Liver (tissue), 9 donors: Measurements from ENCODE around the gene SCAMP4. TPM values are rescaled to one million over a fixed set of nuclear protein-coding genes. Genes with fewer than 3 reads are reported as not detected.

Experiments used
- DNase-seq: peaks from one replicate; pipeline ENCODE4 v3.0.0-alpha.2; 2017; ENCODE audit warnings: low spot score
- H3K27ac ChIP-seq, 2 donors: one replicate each; pipeline ENCODE4 v1.7.0; 2013; ENCODE audit warnings: inconsistent platforms in 2 of 2, low read length in 2 of 2, control low read depth in 1 of 2, low read depth in 1 of 2, mild to moderate bottlenecking in 1 of 2
- H3K27me3 ChIP-seq, 4 donors: one replicate each; pipeline versions ENCODE4 v1.6.1 to v1.7.0; 2013; ENCODE audit warnings: low read length in 3 of 4, inconsistent platforms in 1 of 4, mild to moderate bottlenecking in 1 of 4, moderate library complexity in 1 of 4; ENCODE audit not compliant: control insufficient read depth in 4 of 4, insufficient read depth in 4 of 4
- H3K36me3 ChIP-seq, 4 donors: one replicate each; pipeline versions ENCODE4 v1.6.1 to v1.7.0; 2013; ENCODE audit warnings: low read length in 3 of 4, mild to moderate bottlenecking in 3 of 4, low read depth in 1 of 4, moderate library complexity in 1 of 4; ENCODE audit not compliant: control insufficient read depth in 4 of 4, insufficient read depth in 3 of 4
- H3K4me1 ChIP-seq, 4 donors: one replicate each; pipeline versions ENCODE4 v1.6.1 to v1.7.0; 2013; ENCODE audit warnings: low read length in 3 of 4, mild to moderate bottlenecking in 3 of 4, moderate library complexity in 1 of 4; ENCODE audit not compliant: control insufficient read depth in 4 of 4, insufficient read depth in 4 of 4
- H3K4me3 ChIP-seq, 3 donors: one replicate each; pipeline versions ENCODE4 v1.6.1 to v1.7.0; 2013; ENCODE audit warnings: low read length in 3 of 3, control low read depth in 1 of 3, low read depth in 1 of 3, mild to moderate bottlenecking in 1 of 3
- H3K9ac ChIP-seq, 2 donors: one replicate each; pipeline ENCODE4 v1.7.0; 2013; ENCODE audit warnings: low read length in 2 of 2, mild to moderate bottlenecking in 2 of 2, moderate library complexity in 2 of 2, control low read depth in 1 of 2, low read depth in 1 of 2
- H3K9me3 ChIP-seq, 4 donors: one replicate each; pipeline versions ENCODE4 v1.6.1 to v1.7.0; 2013; ENCODE audit warnings: low read length in 3 of 4; ENCODE audit not compliant: control insufficient read depth in 4 of 4
- EGR1 ChIP-seq, 2 donors: IDR thresholded peaks; 2 replicates each; pipeline ENCODE4 v1.6.1; 2016 to 2018; ENCODE audit warnings: antibody characterized with exemption in 2 of 2, low read depth in 2 of 2
- GABPA ChIP-seq, 2 donors: IDR thresholded peaks in 1 of 2; conservative IDR thresholded peaks in 1 of 2; 2 replicates each; pipeline ENCODE4 v1.6.1; 2016; ENCODE audit warnings: antibody characterized with exemption in 2 of 2, mild to moderate bottlenecking in 1 of 2, moderate library complexity in 1 of 2
- HNF4A ChIP-seq, 2 donors: conservative IDR thresholded peaks; 2 replicates each; pipeline ENCODE4 v1.6.1; 2016; ENCODE audit warnings: antibody characterized with exemption in 2 of 2, mild to moderate bottlenecking in 2 of 2
- HNF4G ChIP-seq: IDR thresholded peaks from 2 replicates; pipeline ENCODE4 v1.6.1; 2016; ENCODE audit warnings: antibody characterized with exemption
- MAX ChIP-seq: IDR thresholded peaks from 2 replicates; pipeline ENCODE4 v1.6.1; 2016; ENCODE audit warnings: antibody characterized with exemption
- NR2F2 ChIP-seq: IDR thresholded peaks from 2 replicates; pipeline ENCODE4 v1.6.1; 2016; ENCODE audit warnings: antibody characterized with exemption
- RAD21 ChIP-seq, 2 donors: IDR thresholded peaks; 2 replicates each; pipeline ENCODE4 v1.6.1; 2016; ENCODE audit warnings: antibody characterized with exemption in 2 of 2, mild to moderate bottlenecking in 2 of 2
- RXRA ChIP-seq, 2 donors: IDR thresholded peaks; 2 replicates each; pipeline ENCODE4 v1.6.1; 2017 to 2018; ENCODE audit warnings: antibody characterized with exemption in 2 of 2, mild to moderate bottlenecking in 1 of 2
- SP1 ChIP-seq: IDR thresholded peaks from 2 replicates; pipeline ENCODE4 v1.6.1; 2018; ENCODE audit warnings: antibody characterized with exemption, mild to moderate bottlenecking
- TAF1 ChIP-seq: conservative IDR thresholded peaks from 2 replicates; pipeline ENCODE4 v1.6.1; 2016; ENCODE audit warnings: antibody characterized with exemption, mild to moderate bottlenecking
- ZBTB33 ChIP-seq: IDR thresholded peaks from 2 replicates; pipeline ENCODE4 v1.6.1; 2016; ENCODE audit warnings: antibody characterized with exemption
- WGBS: extraction: QIAGEN DNeasy Blood & Tissue Kit; methylation state at CpG from one replicate; pipeline ENCODE4 v1.1.7; 2013; 5-methylcytosine and 5-hydroxymethylcytosine counted together
- polyA plus RNA-seq, 2 donors: library from polyadenylated mRNA; stranded (reverse) in 1 of 2; unstranded in 1 of 2; fragments of 200-250 nt in 1 of 2; fragments of >200 nt in 1 of 2; fragmentation: Nextera tagmentation in 1 of 2; extraction: Ambion mirVana in 1 of 2; gene quantifications; one replicate each; pipeline versions ENCODE4 v1.2.1 to v1.2.3, GENCODE V29; 2013 to 2015
- total RNA-seq, 2 donors: library from RNA; depleted of rRNA; stranded (reverse); fragments of >200 nt; gene quantifications; one replicate each; pipeline ENCODE4 v1.2.3, GENCODE V29; 2014
- TF ChIP-seq, protein P1 (sequence below): fragments of 150-350 bp; IDR thresholded peaks from 2 replicates; pipeline ENCODE4 v1.5.1; 2017; ENCODE audit warnings: improper control_type of control experiment, low read depth, low read length; ENCODE audit not compliant: missing input control
- TF ChIP-seq, protein P2 (sequence below): IDR thresholded peaks from 2 replicates; pipeline ENCODE4 v1.6.1; 2016; ENCODE audit warnings: antibody characterized with exemption, mild to moderate bottlenecking
- TF ChIP-seq, protein P3 (sequence below): IDR thresholded peaks from 2 replicates; pipeline ENCODE4 v1.6.1; 2016; ENCODE audit warnings: antibody characterized with exemption
- donor health status: healthy.
- donor health status: healthy.
- donor health status: healthy.
- donor health status: healthy.
- donor health status: healthy.

SCAMP4 gene
- total and polyA plus RNA-seq, 4 donors, result 13.0 to 22.1 (median 16.6) TPM

DNA sequence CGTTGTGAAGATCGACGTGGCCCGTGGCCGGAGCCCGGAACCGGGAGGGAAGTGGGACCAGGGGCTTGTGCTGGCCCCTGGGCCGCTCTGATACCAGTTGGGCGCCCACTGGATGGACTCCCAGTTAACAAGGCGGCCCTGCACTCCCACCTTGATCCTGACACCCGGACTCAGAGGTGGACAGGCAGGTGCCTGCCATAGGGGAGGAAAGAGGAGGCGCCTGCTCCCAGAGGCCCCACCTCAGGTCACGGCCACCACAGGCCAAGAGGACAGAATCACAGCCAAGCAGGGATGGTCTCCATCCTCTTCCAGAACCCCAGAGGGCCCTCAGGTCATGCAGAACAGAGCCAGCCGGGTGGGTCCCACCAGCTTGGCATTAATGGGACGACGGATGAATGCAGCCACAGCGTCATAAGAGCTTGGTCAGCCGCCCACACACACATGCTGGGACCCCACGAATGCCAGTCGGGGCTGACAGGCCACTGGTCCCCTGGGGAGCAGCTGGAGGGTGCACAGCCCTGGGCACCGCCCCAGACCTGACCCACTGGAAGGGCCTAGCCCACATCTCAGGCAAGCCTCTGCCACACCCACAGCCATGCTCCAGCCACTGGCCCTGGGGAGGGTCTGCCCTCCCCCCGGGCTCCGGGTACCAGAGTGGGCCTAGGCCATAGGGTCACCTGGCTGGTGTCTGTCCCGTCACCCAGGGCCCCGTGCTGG lies 32.2 kb upstream of the SCAMP4 start:
- H3K27me3 ChIP-seq, result no peaks in the 10 kb centered on the region
- DNase-seq, result peak; percentile 40
- H3K4me3 ChIP-seq, result peak overlapping the region; percentile 1 to 88 (median 13)
- TF ChIP-seq HNF4A (conservative IDR thresholded peaks at IDR 0.05) (no peak), SP1 (no peak), RXRA (IDR thresholded peaks at IDR 0.05) (no peak), ZBTB33 (no peak), RAD21 (IDR thresholded peaks at IDR 0.05) (no peak), GABPA (IDR thresholded peaks at IDR 0.05 in 1 of 2, conservative IDR thresholded peaks at IDR 0.05 in 1 of 2) (no peak), EGR1 (IDR thresholded peaks at IDR 0.05; ENCODE audit: low read depth in 2 of 2) (no peak), HNF4G (no peak), MAX (no peak), NR2F2 (no peak), TAF1 (no peak)
- TF ChIP-seq, protein P1, sequence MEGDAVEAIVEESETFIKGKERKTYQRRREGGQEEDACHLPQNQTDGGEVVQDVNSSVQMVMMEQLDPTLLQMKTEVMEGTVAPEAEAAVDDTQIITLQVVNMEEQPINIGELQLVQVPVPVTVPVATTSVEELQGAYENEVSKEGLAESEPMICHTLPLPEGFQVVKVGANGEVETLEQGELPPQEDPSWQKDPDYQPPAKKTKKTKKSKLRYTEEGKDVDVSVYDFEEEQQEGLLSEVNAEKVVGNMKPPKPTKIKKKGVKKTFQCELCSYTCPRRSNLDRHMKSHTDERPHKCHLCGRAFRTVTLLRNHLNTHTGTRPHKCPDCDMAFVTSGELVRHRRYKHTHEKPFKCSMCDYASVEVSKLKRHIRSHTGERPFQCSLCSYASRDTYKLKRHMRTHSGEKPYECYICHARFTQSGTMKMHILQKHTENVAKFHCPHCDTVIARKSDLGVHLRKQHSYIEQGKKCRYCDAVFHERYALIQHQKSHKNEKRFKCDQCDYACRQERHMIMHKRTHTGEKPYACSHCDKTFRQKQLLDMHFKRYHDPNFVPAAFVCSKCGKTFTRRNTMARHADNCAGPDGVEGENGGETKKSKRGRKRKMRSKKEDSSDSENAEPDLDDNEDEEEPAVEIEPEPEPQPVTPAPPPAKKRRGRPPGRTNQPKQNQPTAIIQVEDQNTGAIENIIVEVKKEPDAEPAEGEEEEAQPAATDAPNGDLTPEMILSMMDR, result no peak
- TF ChIP-seq, protein P2, sequence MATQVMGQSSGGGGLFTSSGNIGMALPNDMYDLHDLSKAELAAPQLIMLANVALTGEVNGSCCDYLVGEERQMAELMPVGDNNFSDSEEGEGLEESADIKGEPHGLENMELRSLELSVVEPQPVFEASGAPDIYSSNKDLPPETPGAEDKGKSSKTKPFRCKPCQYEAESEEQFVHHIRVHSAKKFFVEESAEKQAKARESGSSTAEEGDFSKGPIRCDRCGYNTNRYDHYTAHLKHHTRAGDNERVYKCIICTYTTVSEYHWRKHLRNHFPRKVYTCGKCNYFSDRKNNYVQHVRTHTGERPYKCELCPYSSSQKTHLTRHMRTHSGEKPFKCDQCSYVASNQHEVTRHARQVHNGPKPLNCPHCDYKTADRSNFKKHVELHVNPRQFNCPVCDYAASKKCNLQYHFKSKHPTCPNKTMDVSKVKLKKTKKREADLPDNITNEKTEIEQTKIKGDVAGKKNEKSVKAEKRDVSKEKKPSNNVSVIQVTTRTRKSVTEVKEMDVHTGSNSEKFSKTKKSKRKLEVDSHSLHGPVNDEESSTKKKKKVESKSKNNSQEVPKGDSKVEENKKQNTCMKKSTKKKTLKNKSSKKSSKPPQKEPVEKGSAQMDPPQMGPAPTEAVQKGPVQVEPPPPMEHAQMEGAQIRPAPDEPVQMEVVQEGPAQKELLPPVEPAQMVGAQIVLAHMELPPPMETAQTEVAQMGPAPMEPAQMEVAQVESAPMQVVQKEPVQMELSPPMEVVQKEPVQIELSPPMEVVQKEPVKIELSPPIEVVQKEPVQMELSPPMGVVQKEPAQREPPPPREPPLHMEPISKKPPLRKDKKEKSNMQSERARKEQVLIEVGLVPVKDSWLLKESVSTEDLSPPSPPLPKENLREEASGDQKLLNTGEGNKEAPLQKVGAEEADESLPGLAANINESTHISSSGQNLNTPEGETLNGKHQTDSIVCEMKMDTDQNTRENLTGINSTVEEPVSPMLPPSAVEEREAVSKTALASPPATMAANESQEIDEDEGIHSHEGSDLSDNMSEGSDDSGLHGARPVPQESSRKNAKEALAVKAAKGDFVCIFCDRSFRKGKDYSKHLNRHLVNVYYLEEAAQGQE, result no peak
- TF ChIP-seq, protein P3, sequence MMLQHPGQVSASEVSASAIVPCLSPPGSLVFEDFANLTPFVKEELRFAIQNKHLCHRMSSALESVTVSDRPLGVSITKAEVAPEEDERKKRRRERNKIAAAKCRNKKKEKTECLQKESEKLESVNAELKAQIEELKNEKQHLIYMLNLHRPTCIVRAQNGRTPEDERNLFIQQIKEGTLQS, result no peak
- peaks cover 0 to 3% (median 0%) of the 10 kb centered on the region in 4 donors for H3K36me3 ChIP-seq
- peaks cover 36 to 58% (median 45%) of the 10 kb centered on the region in 4 donors for H3K4me1 ChIP-seq
- 83% methylated on average over 25 of the region's 25 CpGs for WGBS
- peak overlapping the region in 1 of 2 donors; percentile 22 for H3K9ac ChIP-seq
- H3K27ac ChIP-seq, result peak overlapping the region; percentile 84 to 95
- no peaks in the 10 kb centered on the region for H3K9me3 ChIP-seq
